Measurements from ENCODE around the gene RHBDL1.

RHBDL1 gene

GRCh38 chr16:708019-708418 lies 32.5 kb downstream of the RHBDL1 start:
- DNase-seq, result no peak

GRCh38 chr16:708959-709358 lies 33.5 kb downstream of the RHBDL1 start:
- no peak for DNase-seq

DNA sequence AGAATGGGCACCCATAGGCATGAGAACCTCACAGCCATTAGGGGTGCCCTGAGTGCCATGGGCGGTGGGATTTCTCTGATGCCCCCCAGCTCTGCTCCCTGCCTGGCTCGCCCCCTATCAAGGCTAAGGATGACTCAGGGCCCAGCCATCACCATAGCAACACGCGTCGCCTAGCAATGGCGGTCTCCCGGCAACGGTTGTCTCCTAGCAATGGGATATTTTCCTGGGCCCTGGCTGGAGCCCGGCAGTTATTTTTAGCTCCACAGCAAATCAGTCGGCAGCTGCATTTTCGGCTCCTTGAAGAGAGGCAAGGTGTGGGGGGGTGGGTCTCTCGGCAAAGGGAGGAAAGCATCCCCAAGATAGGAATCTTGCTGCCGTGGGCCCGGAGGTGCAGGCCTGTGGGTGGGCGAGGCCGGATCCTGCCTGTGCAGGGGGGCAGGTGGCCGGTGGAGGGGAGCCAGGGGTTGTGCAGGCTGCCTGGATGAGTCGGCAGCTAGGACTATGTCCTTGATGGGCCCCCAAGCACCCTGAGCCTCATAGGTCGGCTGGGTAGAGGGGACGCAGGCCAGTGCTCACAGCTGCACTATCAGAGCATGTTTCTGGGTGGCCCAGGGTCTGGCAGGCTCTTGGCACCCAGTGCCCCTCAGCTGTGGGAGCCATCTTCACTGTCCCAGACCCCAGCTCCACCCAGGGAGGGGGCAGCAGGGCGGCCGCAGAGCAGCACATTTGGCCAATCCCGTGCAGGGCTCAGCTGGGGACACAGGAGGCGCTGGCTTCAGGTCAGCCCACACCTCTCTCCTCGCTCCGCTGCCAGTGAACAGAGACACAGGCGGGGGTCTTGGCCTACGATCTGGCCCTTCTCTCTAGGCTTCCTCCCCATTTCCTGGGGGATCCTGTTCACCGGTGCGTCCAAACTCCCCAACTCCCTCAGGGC lies 34.4 kb downstream of the RHBDL1 start:
- DNase-seq, result no peak

DNA sequence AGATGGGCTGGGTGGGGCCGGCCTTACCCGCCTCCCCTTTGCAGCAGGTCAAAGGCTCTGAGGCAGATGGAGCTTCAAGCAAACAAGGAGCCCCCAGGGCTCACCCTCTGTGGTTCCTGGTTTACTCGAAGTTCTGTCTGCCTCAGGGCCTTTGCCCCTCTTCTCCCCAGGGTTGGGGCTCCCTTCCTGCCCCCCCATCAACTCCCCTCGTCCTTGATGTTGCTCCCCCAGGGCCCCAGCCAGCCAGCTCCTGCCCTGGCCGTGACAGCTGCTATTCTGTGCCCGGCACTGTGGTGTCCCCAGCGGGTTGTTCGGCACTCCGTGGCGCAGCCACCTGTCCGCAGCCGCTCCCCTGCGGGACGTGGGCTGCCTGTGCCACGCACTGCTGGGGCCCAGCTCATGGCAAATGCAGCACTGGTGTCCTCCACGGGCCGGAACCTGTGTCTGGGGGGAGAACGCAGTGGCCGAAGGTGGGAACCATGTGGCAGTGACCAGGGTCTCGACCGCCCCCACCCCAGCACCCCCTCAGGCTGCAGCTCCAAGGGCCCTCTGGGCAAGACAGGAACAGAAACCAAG lies 35.1 kb downstream of the RHBDL1 start:
- no peak for DNase-seq

DNA sequence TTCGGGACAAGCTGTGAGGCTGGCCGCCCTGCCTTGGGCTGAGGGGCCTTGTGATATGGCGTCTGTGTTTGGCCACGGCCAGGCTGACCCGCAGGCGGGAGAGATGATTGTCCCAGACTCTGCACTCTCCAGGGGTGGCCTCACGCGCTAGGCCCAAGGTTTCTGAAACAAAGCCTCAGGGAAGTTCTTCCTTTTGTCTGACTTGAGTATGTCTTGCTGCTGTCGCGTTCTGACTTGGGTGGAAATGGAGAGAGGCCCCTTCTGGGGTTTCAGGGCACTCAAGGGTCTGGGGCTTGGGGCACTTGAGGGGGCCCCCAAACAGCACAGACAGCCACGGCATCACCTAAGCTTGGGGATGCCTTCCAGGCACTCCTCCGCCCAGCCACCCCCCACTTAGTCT lies 35.6 kb downstream of the RHBDL1 start:
- no peak for DNase-seq

DNA sequence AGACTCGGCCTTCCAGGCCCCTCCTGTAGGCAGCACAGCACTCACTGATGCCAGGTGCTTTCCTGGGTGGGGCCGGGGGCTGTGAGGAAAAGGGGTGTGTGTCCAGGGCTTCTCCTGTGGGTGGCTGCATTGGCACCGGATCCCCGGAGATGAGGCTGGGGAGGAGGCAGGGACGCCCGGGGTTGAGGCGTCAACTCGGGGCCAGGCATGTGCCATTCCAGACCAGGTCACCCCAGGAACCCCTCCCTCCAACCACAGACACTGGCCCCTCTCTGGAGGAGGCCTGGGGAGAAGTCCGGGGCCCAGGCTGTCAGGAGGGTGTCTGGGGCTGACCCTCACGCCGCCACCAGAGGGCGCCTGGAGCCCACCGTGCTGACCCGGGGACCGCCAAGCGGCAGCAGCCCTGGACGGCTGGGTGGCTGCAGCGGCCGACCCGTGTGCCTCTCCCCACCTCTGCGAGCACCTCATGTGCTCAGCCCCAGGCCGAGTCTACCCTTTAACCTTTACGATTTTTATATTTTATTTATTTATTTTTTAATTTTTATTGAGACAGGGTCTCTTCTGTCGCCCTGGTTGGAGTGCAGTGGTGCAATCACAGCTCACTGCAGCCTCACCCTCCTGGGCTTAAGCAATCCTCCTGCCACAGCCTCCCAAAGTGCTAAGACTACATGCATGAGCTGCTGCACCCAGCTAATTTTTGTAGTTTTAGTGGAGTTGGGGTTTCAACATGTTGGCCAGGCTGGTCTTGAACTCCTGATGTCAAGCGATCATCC lies 36.3 kb downstream of the RHBDL1 start:
- peak; percentile 78 for DNase-seq

DNA sequence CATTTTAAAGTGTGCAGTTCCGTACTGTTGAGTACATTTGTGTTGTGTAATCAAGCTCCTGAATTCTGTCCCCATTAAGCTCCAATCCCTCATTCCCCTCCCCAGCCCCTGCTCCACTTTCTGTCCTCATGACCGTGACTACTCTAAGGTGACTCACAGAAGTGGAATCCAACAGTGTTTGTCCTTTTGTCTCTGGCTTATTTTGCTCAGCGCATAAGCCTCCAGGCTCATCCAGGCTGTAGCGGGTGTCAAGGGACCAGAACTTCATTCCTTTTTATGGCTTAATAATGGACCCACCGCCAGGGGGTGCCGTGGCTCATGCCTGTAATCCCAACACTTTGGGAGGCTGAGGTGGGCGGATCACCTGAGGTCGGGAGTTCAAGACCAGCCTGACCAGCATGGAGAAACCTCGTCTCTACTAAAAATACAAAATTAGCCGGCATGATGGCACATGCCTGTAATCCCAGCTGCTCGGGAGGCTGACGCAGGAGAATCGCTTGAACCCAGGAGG lies 37.3 kb downstream of the RHBDL1 start:
- peak; percentile 38 for DNase-seq

- DNase-seq, result no peak
These were observed 38.6 kb downstream of the RHBDL1 start for GRCh38 chr16:714079-714478.

- DNase-seq, result peak; percentile 83
These were observed 39.3 kb downstream of the RHBDL1 start, which contains the start of gene METRN for GRCh38 chr16:714558-715476. METRN (plus strand) TSS chr16:715118; CDS start chr16:715290, 172 bp downstream.

DNA sequence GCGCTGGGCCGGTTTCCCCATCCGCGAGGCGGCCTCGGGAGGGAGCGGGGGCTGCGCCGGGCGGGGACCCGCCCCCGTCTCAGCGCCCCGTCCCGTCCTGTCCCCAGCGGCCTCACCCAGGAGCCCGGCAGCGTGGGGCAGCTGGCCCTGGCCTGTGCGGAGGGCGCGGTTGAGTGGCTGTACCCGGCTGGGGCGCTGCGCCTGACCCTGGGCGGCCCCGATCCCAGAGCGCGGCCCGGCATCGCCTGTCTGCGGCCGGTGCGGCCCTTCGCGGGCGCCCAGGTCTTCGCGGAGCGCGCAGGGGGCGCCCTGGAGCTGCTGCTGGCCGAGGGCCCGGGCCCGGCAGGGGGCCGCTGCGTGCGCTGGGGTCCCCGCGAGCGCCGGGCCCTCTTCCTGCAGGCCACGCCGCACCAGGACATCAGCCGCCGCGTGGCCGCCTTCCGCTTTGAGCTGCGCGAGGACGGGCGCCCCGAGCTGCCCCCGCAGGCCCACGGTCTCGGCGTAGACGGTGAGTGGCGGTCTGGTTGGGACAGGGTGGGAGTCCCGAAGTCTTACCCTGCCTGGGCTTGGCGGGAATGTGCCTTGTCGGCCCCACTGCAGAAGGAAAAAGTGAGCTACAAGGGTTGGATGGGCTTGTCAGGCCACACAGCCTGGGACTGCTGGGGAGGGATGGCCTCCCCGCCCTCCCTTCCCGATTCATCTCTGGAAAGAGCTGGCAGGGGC lies 40.2 kb downstream of the RHBDL1 start:
- DNase-seq, result no peak

- no peak for DNase-seq
These were observed 40.7 kb downstream of the RHBDL1 start for GRCh38 chr16:716200-716568.

DNA sequence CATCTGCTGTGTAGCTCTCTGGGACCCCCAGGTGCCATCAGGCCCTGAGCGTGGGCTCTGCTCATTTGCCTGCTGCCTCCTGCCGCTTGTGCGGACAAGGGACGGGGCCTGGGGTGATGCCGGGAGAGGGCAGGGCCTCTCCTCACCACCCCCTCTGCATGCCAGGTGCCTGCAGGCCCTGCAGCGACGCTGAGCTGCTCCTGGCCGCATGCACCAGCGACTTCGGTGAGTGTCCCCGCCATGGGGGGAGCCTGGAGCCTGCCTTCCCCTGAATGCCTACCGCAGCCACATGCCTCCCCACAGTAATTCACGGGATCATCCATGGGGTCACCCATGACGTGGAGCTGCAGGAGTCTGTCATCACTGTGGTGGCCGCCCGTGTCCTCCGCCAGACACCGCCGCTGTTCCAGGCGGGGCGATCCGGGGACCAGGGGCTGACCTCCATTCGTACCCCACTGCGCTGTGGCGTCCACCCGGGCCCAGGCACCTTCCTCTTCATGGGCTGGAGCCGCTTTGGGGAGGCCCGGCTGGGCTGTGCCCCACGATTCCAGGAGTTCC lies 41.4 kb downstream of the RHBDL1 start:
- no peak for DNase-seq

DNA sequence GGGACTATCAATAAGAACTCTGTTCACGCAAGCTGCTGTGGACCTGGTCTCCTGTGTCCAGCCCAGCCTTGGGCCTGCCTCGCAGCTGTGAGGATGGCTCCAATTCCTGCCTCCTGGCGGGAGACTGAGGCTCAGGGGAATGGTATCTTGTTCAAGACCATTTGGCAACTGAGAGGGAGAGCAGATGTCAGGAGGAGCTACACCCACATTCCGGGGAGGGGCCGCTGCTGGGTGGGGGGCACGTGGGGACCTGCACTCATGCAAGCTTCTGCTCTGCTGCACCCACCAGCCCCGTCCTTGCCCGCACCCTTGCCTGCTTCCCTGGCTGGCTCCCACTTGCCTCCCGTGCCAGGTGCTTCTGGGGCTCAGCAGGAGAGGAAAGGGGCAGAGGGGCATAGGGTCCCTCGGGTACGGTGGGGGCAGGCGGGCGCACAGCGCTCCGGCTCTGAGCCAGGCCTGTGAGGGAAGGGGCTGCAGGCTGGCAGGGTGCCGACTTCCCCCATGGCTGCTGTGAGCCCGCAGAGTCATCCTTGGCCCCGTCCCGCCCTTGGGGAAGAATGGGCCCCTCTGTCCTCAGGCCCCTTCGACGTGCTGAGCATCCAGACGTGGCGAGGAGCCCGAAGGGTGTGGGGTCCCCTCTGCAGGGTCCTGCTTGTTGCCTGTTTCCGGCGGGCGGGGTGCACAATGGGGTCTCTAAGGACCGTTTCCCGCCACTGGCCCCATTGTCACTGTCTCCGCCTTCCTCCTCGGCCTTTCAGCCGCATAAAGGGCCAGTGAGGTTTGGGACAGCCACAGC lies 42.2 kb downstream of the RHBDL1 start:
- no peak for DNase-seq

GRCh38 chr16:718389-718788 lies 42.9 kb downstream of the RHBDL1 start:
- no peak for DNase-seq

- no peak for DNase-seq
These were observed 43.5 kb downstream of the RHBDL1 start for GRCh38 chr16:718922-719321.

GRCh38 chr16:719815-720446 lies 44.5 kb downstream of the RHBDL1 start:
- no peak for DNase-seq

DNA sequence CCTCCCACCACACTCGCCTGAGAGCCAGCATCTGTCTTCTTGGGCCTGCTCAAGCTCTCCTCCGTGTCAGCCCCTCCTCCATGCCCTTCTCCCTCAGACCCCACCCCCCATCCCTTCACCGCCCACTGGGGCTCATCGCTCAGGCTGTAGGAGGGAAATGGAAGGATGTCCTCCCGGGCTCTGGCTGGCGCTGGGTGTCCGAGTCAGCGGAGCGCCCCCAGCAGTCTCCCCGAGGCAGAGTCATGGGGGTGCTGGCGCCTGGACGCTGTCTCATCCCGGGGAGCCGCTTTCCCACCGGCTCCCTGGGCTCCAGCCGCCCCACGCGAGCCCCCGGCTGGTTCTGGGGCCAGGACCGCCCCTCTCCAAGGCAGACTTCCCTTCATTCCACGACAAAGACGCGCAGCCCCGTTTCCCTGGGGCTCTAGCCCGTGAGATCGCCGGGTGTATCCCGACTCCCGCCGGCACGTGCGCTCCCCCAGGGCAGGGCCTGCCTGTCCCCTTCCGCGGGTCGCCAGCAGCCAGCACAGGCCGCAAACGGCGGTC lies 45.0 kb downstream of the RHBDL1 start:
- no peak for DNase-seq

GRCh38 chr16:720990-721764 lies 45.7 kb downstream of the RHBDL1 start, which contains the start of gene ANTKMT:
ANTKMT (plus strand) TSS chr16:721146; CDS start chr16:721275, 129 bp downstream.
- peak; percentile 58 for DNase-seq

All from effector CD4-positive, alpha-beta T cell (primary cell).